Measurements from ENCODE around the gene KCNG4. TPM values are rescaled to one million over a fixed set of nuclear protein-coding genes. Genes with fewer than 3 reads are reported as not detected.
"Not testable (repeated sequence)": the region's sequence is repeated elsewhere in the genome, so short reads cannot be mapped to it uniquely, and the experiment has no call there.

Gene KCNG4
- total RNA-seq, 1 donor from 2014 or later: not detected

GRCh38 chr16:84209989-84210388, 29.8 kb downstream of the KCNG4 start:
- H3K36me3 ChIP-seq (ENCODE audit: control insufficient read depth, insufficient read depth, low read length): no peaks in the 10 kb centered on the region
- DNase-seq (ENCODE audit: low read depth): no peak
- H3K4me3 ChIP-seq (ENCODE audit: low read depth, low read length): no peak overlapping the region
- peaks cover 2% of the 10 kb centered on the region for H3K27me3 ChIP-seq (ENCODE audit: control insufficient read depth, insufficient read depth, low read length)
- TF ChIP-seq CTCF (IDR thresholded peaks at IDR 0.05; ENCODE audit: insufficient read depth, low read length, poor library complexity, severe bottlenecking): peak; percentile 4

- Histone ChIP-seq H3K27me3 (ENCODE audit: control insufficient read depth, insufficient read depth, low read length) (peaks cover 2% of the 10 kb centered on the region), H3K4me3 (ENCODE audit: low read depth, low read length) (no peak overlapping the region), H3K36me3 (ENCODE audit: control insufficient read depth, insufficient read depth, low read length) (no peaks in the 10 kb centered on the region)
- DNase-seq (ENCODE audit: low read depth): no peak
- TF ChIP-seq CTCF (IDR thresholded peaks at IDR 0.05; ENCODE audit: insufficient read depth, low read length, poor library complexity, severe bottlenecking): no peak
These were observed 31.9 kb downstream of the KCNG4 start for GRCh38 chr16:84207879-84208278.

- no peak overlapping the region for H3K4me3 ChIP-seq (ENCODE audit: low read depth, low read length)
- DNase-seq (ENCODE audit: low read depth): no peak
- peaks cover 2% of the 10 kb centered on the region for H3K27me3 ChIP-seq (ENCODE audit: control insufficient read depth, insufficient read depth, low read length)
- TF ChIP-seq CTCF (IDR thresholded peaks at IDR 0.05; ENCODE audit: insufficient read depth, low read length, poor library complexity, severe bottlenecking): no peak
- H3K36me3 ChIP-seq (ENCODE audit: control insufficient read depth, insufficient read depth, low read length): no peaks in the 10 kb centered on the region
These were observed 32.6 kb downstream of the KCNG4 start for GRCh38 chr16:84207251-84207650.

GRCh38 chr16:84205976-84206691, 33.7 kb downstream of the KCNG4 start:
- Histone ChIP-seq H3K36me3 (ENCODE audit: control insufficient read depth, insufficient read depth, low read length) (no peaks in the 10 kb centered on the region), H3K27me3 (ENCODE audit: control insufficient read depth, insufficient read depth, low read length) (no peaks in the 10 kb centered on the region), H3K4me3 (ENCODE audit: low read depth, low read length) (no peak overlapping the region)
- no peak for TF ChIP-seq CTCF (IDR thresholded peaks at IDR 0.05; ENCODE audit: insufficient read depth, low read length, poor library complexity, severe bottlenecking)
- no peak for DNase-seq (ENCODE audit: low read depth)

GRCh38 chr16:84205123-84205522, 34.7 kb downstream of the KCNG4 start:
- not testable (repeated sequence) for DNase-seq (ENCODE audit: low read depth); H3K4me3 ChIP-seq (ENCODE audit: low read depth, low read length); H3K27me3 ChIP-seq (ENCODE audit: control insufficient read depth, insufficient read depth, low read length); H3K36me3 ChIP-seq (ENCODE audit: control insufficient read depth, insufficient read depth, low read length)

GRCh38 chr16:84204551-84204950, 35.3 kb downstream of the KCNG4 start:
- not testable (repeated sequence) for DNase-seq (ENCODE audit: low read depth); H3K4me3 ChIP-seq (ENCODE audit: low read depth, low read length); H3K27me3 ChIP-seq (ENCODE audit: control insufficient read depth, insufficient read depth, low read length); H3K36me3 ChIP-seq (ENCODE audit: control insufficient read depth, insufficient read depth, low read length)

GRCh38 chr16:84199861-84200260, 40.0 kb downstream of the KCNG4 start:
- Histone ChIP-seq H3K27me3 (ENCODE audit: control insufficient read depth, insufficient read depth, low read length) (peaks cover 3% of the 10 kb centered on the region), H3K4me3 (ENCODE audit: low read depth, low read length) (no peak overlapping the region), H3K36me3 (ENCODE audit: control insufficient read depth, insufficient read depth, low read length) (no peaks in the 10 kb centered on the region)
- DNase-seq (ENCODE audit: low read depth): no peak
- no peak for TF ChIP-seq CTCF (IDR thresholded peaks at IDR 0.05; ENCODE audit: insufficient read depth, low read length, poor library complexity, severe bottlenecking)

Measured in kidney epithelial cell (primary cell).